HepG2 (cell line): Measurements from ENCODE around the gene NT5DC4. TPM values are rescaled to one million over a fixed set of nuclear protein-coding genes. Genes with fewer than 3 reads are reported as not detected.
A peak's percentile ranks its signal among the peaks of the same experiment; 100 is the strongest.

Experiments used
- AHR ChIP-seq: IDR thresholded peaks from 2 replicates; pipeline ENCODE4 v1.6.1; 2018; ENCODE audit warnings: missing genetic modification reagents, missing compliant biosample characterization
- ATF3 ChIP-seq: sonication (generic); formaldehyde crosslinking; IDR thresholded peaks from 2 replicates; pipeline ENCODE4 v1.4.0; 2020; ENCODE audit warnings: missing genetic modification reagents
- DNMT1 ChIP-seq: sonication (generic); formaldehyde crosslinking; IDR thresholded peaks from 2 replicates; pipeline ENCODE4 v1.5.1; 2020; ENCODE audit warnings: mild to moderate bottlenecking, missing genetic modification reagents
- GATA4 ChIP-seq: sonication (generic); IDR thresholded peaks from 2 replicates; pipeline ENCODE4 v1.6.1; 2016; ENCODE audit warnings: antibody characterized with exemption, low read depth, borderline replicate concordance
- MTF1 ChIP-seq: sonication (generic); formaldehyde crosslinking; IDR thresholded peaks from 2 replicates; pipeline ENCODE4 v1.5.0; 2020; ENCODE audit warnings: missing genetic modification reagents
- NAIF1 ChIP-seq: sonication (generic); formaldehyde crosslinking; IDR thresholded peaks from 2 replicates; pipeline ENCODE4 v1.5.0; 2020; ENCODE audit warnings: mild to moderate bottlenecking, missing genetic modification reagents, borderline replicate concordance
- PHF20 ChIP-seq: sonication (generic); formaldehyde crosslinking; IDR thresholded peaks from 2 replicates; pipeline ENCODE4 v1.5.0; 2020; ENCODE audit warnings: mild to moderate bottlenecking, missing genetic modification reagents
- RBM39 ChIP-seq: fragments of 200-400 bp; formaldehyde crosslinking; IDR thresholded peaks from one replicate; pipeline ENCODE4 v1.6.1; 2018; ENCODE audit warnings: antibody characterized with exemption, mild to moderate bottlenecking, low read depth, low read length; ENCODE audit not compliant: poor library complexity, severe bottlenecking
- SAFB2 ChIP-seq: sonication (generic); formaldehyde crosslinking; IDR thresholded peaks from 2 replicates; pipeline ENCODE4 v1.5.1; 2020; ENCODE audit warnings: missing genetic modification reagents, low read depth, mild to moderate bottlenecking, borderline replicate concordance
- TBP ChIP-seq: sonication (generic); formaldehyde crosslinking; IDR thresholded peaks from 2 replicates; pipeline ENCODE4 v1.5.0; 2020; ENCODE audit warnings: missing genetic modification reagents
- TCF7 ChIP-seq: sonication (generic); IDR thresholded peaks from 2 replicates; pipeline ENCODE4 v1.6.1; 2016; ENCODE audit warnings: antibody characterized with exemption, low read depth
- ZBTB26 ChIP-seq: IDR thresholded peaks from 2 replicates; pipeline ENCODE4 v1.6.1; 2016; ENCODE audit warnings: missing compliant biosample characterization, missing genetic modification reagents, borderline replicate concordance
- ZFX ChIP-seq: sonication (generic); formaldehyde crosslinking; IDR thresholded peaks from 2 replicates; pipeline ENCODE4 v1.4.0; 2020; ENCODE audit warnings: mild to moderate bottlenecking, low read depth, missing genetic modification reagents, moderate library complexity
- ZNF224 ChIP-seq: sonication (generic); formaldehyde crosslinking; IDR thresholded peaks from 2 replicates; pipeline ENCODE4 v1.5.0; 2020; ENCODE audit warnings: mild to moderate bottlenecking, missing genetic modification reagents
- ZNF234 ChIP-seq: sonication (generic); formaldehyde crosslinking; conservative IDR thresholded peaks from 2 replicates; pipeline ENCODE4 v1.5.1; 2020; ENCODE audit warnings: mild to moderate bottlenecking, missing genetic modification reagents
- ZNF451 ChIP-seq: sonication (generic); formaldehyde crosslinking; IDR thresholded peaks from 2 replicates; pipeline ENCODE4 v1.5.0; 2020; ENCODE audit warnings: mild to moderate bottlenecking, missing genetic modification reagents
- ZNF691 ChIP-seq: sonication (generic); formaldehyde crosslinking; IDR thresholded peaks from 2 replicates; pipeline ENCODE4 v1.4.0; 2020; ENCODE audit warnings: missing genetic modification reagents, low read depth, mild to moderate bottlenecking, borderline replicate concordance
- ZNF724P ChIP-seq: sonication (generic); formaldehyde crosslinking; IDR thresholded peaks from 2 replicates; pipeline ENCODE4 v1.8.0; 2022; ENCODE audit warnings: missing genetic modification reagents, borderline replicate concordance
- ZNF788 ChIP-seq: sonication (generic); formaldehyde crosslinking; IDR thresholded peaks from 2 replicates; pipeline ENCODE4 v1.5.0; 2020; ENCODE audit warnings: mild to moderate bottlenecking, missing genetic modification reagents, borderline replicate concordance
- ZNF879 ChIP-seq: sonication (generic); formaldehyde crosslinking; IDR thresholded peaks from 2 replicates; pipeline ENCODE4 v1.8.1; 2023; ENCODE audit warnings: missing genetic modification reagents
- ZSCAN5A ChIP-seq: sonication (generic); formaldehyde crosslinking; IDR thresholded peaks from 2 replicates; pipeline ENCODE4 v1.8.0; 2022; ENCODE audit warnings: mild to moderate bottlenecking, missing genetic modification reagents, borderline replicate concordance
- polyA plus RNA-seq, 8 experiments: library from polyadenylated mRNA; depleted of rRNA in 3 of 8; stranded (reverse) in 7 of 8; unstranded in 1 of 8; fragments of >200 nt; fragmentation: Illumina TruSeq in 4 of 8; extraction: Trizol in 4 of 8; gene quantifications; 2 replicates each; pipeline versions ENCODE4 v1.2.1 to v1.2.3, GENCODE V29; 2011 to 2016; ENCODE audit warnings: low read depth in 4 of 8, missing spikeins in 1 of 8, mixed read lengths in 1 of 8; ENCODE audit not compliant: insufficient read depth in 1 of 8
- total RNA-seq, 5 experiments: library from RNA; depleted of rRNA; stranded (reverse); fragments of >200 nt; fragmentation: Illumina TruSeq; extraction: Trizol; gene quantifications; 2 replicates each; pipeline ENCODE4 v1.2.3, GENCODE V29; 2016; ENCODE audit warnings: low read depth in 1 of 5
- TF ChIP-seq, protein P1 (sequence below): sonication (generic); formaldehyde crosslinking; IDR thresholded peaks from 2 replicates; pipeline ENCODE4 v1.4.0; 2020; ENCODE audit warnings: mild to moderate bottlenecking, low read depth, missing genetic modification reagents

NT5DC4 gene
- total and polyA plus RNA-seq, 2 of the 13 experiments (the other 11 are each of a cell fraction or from before 2014, with no cell fraction given), result 0.04 to 4.2 TPM

DNA sequence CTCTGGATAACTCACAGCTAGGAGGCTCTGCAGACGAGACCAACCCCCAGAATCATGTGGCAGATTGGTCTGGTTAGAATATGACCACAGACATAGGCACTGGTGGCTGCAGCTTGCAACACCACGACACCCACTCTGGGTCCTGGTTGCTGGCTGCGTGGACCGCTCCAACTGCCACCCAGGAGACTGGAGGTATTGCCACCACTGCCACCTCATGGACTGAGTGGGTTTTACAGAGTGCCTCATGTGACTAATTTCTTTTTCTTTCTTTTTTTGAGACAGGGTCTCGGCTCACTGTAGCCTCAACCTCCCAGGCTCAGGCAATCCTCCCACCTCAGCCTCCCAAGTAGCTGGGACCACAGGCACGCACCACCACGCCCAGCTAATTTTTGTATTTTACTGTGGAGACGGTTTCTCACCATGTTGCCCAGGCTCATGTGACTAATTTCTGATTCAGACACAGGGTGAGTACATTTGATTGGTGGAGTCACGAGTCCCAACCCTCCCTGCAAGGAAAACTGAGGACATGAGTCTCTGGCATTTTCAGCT is 29.9 kb upstream of the NT5DC4 start (continued):
- TF ChIP-seq ZBTB26 (no peak), ZNF691 (no peak), ZFX (CRISPR knock-in tag) (peak; percentile 36; the same call in 1 of the 2 replicates), ZNF879 (no peak), SAFB2 (no peak), ZNF224 (CRISPR knock-in tag) (no peak), NAIF1 (CRISPR knock-in tag) (no peak), PHF20 (no peak), AHR (no peak), TBP (CRISPR knock-in tag) (no peak), ZNF788 (CRISPR knock-in tag) (no peak; the same call in 1 of the 2 replicates), ZNF724P (CRISPR knock-in tag) (no peak), ZSCAN5A (CRISPR knock-in tag) (no peak), TCF7 (no peak), ATF3 (CRISPR knock-in tag) (no peak), RBM39 (no peak), DNMT1 (CRISPR knock-in tag) (no peak), GATA4 (no peak), MTF1 (CRISPR knock-in tag) (no peak), ZNF451 (no peak), ZNF234 (CRISPR knock-in tag) (no peak)
- TF ChIP-seq, protein P1, sequence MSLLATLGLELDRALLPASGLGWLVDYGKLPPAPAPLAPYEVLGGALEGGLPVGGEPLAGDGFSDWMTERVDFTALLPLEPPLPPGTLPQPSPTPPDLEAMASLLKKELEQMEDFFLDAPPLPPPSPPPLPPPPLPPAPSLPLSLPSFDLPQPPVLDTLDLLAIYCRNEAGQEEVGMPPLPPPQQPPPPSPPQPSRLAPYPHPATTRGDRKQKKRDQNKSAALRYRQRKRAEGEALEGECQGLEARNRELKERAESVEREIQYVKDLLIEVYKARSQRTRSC (CRISPR knock-in tag), result no peak
